ENCODE results near the gene SHC3.

Gene SHC3

DNA sequence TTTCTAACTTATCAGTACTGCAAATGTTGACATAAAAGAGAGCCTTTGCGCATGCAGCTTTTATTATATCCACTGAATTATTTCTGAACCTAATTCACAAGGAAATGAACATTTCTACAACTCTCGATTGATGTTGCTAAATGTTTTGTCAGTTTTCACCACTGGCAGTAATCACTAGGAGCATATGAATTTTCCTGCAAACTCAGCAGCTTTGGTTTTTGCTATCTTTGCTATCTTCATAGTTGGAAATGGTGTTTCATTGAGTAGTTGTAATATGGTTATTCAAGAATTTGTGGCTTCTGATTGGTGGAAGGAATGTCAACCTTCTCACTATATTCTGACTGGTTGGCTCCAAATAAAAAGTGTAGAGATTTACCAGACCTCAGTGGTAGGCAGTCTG, 8.9 kb upstream of the SHC3 start:
- H3K27ac ChIP-seq = no peak overlapping the region
- no peak for DNase-seq (ENCODE audit: low read depth, low spot score)

DNA sequence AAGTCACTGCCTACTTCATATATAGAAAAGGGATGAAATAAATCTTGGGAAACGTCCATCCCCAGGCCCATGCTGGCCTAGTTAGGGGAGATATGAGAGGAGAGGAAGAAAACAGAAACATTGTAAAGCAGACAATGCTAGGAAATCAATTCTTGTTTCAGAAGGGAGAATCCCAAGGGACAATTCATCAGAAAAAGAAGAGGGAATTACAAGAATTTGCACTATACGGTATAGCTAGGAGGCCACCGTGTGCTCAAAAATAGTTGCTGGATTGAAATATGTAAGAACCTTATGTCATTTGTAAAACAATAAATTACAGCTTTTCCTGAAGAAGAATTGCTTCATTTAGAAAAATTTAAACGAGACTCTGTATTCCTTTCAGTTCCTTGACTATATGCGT, 8.3 kb upstream of the SHC3 start:
- no peak for DNase-seq (ENCODE audit: low read depth, low spot score)
- H3K27ac ChIP-seq = no peak overlapping the region

DNA sequence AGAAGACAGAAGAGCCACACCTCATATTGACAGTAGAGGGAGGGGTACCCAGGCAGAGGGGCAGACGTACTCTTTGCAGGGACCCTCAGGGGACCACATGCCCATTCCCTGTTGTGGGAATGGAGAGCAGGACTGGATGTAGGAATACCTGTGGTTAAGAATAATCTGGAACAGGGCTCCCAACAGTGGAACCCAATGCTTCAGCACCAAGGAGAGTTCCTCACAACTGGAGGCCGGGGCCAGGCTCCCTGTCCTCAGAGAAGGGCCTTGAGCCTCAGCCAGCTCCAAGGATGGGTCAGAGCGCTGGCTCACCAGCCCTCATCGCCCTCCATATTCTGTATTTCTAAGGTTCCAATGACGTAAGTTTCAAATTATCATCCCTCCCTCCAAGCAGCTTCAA, 7.4 kb upstream of the SHC3 start:
- no peak for DNase-seq (ENCODE audit: low read depth, low spot score)
- H3K27ac ChIP-seq = no peak overlapping the region

DNA sequence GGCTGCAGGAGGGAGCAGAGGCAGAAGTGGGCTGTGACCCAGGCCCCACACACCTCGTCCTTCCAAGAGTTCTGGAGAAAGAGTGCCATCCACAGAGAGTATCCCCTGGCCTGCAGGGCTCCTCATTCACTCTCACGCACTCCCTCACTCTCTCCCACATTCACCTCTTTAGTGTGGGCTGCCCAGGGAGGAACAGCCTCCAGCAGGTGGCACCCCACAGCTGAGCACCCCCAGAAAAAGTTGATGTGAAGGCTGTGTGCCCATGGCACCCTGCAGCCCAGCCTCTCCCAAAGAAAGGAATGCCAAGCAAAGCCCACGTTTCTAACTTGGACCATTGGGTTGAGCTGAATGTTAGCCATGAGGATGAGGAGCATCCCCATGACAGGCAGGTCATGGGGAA, 4.5 kb upstream of the SHC3 start:
- H3K27ac ChIP-seq = no peak overlapping the region
- no peak for DNase-seq (ENCODE audit: low read depth, low spot score)

DNA sequence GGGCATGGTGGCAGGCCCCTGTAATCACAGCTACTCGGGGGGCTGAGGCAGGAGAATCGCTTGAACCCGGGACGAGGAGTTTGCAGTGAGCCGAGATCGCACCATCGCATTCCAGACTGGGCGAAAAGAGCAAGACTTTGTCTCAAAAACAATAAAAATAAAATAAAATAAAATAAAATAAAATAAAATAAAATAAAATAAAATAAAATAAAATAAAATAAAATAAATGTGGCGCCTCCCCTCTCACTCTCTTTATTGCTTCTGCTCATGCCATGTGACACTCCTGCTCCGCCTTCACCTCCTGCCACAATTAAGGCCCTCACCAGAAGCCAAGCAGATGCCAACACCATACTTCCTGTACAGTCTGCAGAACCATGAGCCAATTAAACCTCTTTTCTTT, 3.8 kb upstream of the SHC3 start:
- DNase-seq (ENCODE audit: low read depth, low spot score) = no peak
- H3K27ac ChIP-seq = no peak overlapping the region

DNA sequence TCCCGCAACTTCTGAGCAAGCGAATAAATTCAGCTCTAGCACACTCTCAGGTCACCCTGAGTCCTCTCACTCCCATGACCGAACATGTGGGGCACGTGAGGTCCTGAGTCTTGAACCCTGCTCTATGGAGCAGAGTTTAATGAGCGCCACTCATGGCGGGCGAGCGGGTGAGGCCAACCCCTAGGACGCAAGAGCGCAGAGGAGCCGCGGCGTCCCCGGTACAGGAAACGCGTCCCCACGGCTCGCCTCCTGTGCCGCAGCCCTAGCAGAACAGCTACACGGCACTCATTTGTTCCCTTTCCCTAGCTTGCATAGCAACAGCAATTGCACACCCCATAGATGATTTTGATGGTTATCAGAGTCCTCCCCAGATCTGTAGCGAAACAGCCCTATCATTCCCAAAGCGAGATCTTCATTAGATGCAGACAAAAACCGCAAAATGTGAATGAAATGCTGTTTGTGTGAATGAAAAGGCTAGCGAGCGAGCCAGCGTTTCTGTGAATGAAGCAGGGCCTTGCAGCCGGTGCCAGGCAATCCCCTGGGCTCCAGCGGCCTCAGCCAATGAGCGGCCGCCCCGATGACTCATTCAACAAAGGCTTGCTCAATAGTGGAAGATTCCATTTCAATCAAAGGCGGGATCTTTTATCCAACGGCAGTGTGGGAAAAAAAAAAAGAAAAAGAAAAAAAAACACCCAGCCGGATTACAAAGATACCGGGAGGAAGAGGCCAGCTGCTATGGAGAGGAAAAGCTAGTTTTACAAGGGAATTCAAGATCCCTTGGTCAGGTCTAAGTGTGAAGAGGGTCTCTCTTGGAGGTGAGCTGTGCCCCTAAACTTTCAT, 1.5 kb upstream of the SHC3 start:
- peak; percentile 65 for DNase-seq (ENCODE audit: low read depth, low spot score)
- H3K27ac ChIP-seq = peak overlapping the region; percentile 70

DNA sequence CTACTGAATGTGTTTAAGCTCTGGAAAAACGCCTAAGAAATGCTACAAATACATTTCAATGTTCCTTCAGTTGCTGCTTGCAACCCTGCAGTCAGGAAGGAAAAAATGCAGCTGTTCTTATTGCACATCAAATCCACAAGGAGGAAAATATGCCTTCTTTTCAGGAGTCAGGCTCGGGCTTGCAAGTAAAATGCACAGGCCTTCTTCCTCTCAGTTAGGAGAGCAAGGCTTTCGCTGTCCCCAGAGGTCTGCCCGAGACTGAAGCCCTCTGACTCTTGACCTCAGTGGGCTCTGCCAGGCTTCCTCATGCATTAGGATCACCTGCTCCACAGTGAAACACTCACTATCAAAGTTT, 899 bp upstream of the SHC3 start:
- DNase-seq (ENCODE audit: low read depth, low spot score) = no peak
- peak overlapping the region; percentile 70 for H3K27ac ChIP-seq

DNA sequence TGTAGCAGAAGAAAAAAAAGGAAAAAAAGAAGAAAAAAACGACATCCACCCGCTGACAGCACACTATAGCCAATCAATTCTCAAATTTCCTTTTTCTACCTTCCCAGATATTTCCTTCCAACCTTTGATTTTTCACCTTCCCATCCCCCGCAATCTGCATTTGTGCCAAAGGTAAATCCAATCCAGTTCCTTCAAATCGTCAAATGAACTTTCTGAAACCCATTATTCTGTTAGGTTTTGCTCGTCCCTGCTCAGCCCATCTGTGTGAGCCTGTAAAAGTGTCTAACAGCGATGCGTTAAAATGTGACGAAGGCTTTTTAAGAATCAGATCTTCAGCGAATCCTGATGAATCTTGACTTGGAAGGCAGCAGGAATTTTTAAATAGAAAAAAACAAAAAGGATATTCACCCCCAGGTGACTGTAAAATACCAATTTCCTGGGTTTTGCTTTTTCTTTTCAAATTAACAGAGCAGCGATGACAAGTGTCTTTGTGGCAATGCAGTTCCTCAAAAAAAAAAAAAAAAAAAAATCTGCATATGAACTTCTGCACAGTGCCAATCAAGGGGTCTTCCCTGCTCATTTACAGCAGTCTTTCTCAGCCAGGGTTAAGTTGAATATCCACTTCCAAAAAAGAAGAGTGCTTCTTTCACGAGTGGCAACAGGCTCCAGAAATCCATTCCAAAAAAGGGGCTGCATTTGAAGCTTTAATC, 367 bp upstream of the SHC3 start:
- peak overlapping the region; percentile 70 for H3K27ac ChIP-seq
- DNase-seq (ENCODE audit: low read depth, low spot score) = no peak

DNA sequence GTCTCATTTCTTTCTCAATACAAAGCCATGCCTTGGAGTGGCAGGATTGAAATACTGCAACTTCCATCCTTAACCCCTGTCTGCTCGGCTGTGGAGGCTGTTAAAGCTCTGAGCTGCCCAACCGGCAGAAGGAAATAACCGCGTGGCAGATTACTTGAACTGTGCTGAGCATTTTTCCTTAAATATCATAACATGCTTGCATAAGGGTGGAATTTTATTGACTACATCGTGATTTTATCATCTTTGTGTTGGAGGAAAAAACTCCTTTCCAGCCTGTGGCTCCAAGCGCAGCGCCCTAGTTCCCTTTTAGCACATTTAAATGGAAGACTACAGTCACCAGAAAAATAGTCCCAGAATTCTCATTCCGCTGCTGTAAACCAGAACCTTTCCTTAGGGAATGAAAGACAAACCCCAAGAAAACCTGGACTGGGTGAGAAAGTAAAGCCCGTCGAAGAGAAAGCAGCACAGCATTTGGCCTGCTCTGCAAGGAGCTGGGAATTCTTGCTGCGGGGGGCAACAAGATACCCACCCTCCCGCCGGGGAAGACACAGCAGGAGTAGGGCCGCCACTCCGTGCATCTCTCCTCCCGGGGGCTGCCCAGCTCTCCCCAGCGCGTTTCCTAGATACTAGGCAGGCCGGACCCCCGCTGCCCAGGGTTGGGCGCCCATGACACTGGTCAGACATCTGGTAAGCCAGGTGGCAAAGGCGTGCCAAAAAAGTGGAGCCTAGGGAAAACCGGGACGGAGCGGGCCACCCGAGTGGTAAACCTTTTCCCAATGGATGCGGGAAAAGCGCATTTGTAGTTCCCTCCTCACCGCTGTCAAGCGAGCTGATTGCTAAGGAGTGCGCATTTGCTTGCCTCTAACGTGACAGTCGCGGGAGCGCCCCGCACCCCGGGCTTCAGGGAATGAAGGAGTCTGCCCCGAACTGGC, 1.3 kb downstream of the SHC3 start:
- no peak overlapping the region for H3K27ac ChIP-seq
- DNase-seq (ENCODE audit: low read depth, low spot score) = no peak

DNA sequence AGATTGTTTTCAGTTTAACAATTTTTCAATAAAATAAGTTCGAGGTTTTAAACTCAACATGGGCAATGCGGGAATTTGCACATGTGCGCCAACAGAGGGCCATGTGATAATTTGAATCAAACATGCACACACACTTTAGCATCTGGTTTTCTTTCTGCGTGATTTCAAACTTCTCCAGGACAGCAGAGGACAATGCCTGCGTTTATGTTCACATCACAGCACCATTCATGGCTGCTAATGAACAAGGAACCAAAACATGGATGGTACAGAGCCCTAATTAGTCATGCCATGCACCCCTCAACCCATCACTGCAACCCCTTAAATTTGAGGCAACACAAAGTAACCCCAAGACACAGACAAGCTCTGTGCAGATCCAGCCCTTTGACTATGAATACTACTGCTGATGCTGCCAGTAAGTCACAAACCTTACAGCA, 2.8 kb downstream of the SHC3 start:
- DNase-seq (ENCODE audit: low read depth, low spot score) = no peak

DNA sequence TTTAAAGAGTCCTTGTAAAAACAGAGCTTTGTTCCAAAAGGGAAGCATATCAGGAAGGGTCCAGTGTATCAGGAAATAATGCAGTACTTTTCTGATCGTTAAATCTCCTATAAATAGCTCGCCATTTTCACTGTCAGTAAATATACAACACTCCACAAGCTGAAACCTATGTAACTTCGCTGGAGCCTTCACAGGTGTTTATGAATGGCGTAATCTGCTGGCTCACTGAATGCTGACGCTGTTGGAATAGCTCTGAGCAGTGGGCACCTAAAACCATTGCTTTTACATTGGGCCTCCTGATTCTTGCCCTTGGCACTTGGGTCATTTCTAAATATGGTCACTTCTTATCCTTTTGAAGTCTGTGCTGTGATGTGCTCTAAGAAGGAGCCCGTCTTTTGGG, 4.3 kb downstream of the SHC3 start:
- DNase-seq (ENCODE audit: low read depth, low spot score) = no peak
- H3K27ac ChIP-seq = no peak overlapping the region

More for the DNA sequence above, 2.8 kb downstream of the SHC3 start:
- H3K27ac ChIP-seq = no peak overlapping the region

DNA sequence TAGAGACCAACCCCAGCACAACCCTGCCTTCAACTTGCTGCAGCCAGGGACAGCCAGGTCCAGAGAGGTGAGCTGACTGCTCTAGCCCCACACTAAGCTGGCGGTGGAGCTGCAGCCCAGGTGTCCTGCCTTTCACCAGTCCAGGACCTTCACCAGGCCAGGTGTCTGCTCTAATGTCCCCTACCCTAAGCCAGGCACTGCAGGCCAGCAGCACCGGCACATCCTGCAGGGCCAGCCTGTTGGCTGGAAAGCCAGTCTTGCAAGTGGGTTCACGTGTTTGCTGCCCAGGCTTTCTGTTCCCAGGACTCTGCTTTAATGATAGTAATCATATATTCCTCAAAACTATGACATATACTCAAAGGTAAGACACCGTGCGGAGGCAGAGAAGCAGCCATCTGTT, 5.5 kb downstream of the SHC3 start:
- no peak for DNase-seq (ENCODE audit: low read depth, low spot score)
- no peak overlapping the region for H3K27ac ChIP-seq

DNA sequence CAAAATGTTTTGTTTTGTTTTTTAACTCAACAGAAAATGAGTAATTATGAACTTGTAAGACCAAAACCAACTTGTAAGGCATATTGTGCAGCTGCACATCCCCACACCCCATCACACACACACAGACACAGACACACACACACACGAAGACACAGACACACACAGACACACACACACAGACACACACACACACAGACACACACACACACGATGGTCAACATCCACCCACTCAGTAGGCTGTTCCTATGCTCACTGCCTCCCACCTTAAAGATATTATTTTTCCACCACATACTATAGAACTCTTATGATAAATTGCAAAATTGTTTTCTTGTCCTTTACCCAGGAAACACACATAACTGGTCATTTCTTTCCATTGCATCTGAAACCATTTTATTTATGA, 6.2 kb downstream of the SHC3 start:
- H3K27ac ChIP-seq = no peak overlapping the region
- no peak for DNase-seq (ENCODE audit: low read depth, low spot score)

DNA sequence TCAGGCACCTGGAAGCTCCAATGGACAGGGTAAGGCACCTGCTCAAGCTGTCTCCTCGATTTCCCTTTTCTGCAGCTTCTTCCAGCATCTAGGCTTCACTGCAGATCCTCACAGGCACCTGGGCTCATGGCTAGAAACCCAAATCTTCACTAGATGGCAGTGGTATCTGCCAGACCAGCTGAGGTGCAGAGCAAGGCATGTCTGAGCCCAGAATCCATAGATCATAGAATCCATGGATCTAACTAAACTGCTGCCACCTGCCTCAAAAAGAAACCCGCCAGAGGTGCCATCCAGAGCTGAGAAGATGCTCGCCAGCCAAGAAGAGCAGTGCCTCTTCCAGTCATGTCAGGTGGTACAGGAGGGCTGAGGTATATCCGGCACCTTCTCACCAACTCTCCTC, 6.9 kb downstream of the SHC3 start:
- no peak overlapping the region for H3K27ac ChIP-seq
- DNase-seq (ENCODE audit: low read depth, low spot score) = no peak

DNA sequence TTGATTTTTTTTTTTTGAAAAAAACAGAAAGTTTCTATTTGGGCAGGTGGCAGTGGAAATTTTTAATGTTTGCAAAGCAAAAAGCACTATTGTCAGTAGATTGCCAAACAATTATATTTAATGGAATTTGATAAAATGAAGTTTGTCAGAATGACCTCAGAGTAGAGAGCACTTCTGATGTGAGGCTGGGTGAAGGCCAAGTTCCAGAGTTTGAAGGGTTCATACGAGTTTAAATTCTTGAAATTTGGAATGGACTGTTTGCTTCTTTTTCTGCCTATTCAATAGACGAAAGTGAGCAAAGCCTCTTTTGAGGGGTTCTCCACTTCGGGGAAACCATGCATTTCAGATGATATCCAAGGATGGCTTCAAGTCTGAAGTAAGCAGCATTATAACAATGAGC, 7.4 kb downstream of the SHC3 start:
- no peak for DNase-seq (ENCODE audit: low read depth, low spot score)
- no peak overlapping the region for H3K27ac ChIP-seq

DNA sequence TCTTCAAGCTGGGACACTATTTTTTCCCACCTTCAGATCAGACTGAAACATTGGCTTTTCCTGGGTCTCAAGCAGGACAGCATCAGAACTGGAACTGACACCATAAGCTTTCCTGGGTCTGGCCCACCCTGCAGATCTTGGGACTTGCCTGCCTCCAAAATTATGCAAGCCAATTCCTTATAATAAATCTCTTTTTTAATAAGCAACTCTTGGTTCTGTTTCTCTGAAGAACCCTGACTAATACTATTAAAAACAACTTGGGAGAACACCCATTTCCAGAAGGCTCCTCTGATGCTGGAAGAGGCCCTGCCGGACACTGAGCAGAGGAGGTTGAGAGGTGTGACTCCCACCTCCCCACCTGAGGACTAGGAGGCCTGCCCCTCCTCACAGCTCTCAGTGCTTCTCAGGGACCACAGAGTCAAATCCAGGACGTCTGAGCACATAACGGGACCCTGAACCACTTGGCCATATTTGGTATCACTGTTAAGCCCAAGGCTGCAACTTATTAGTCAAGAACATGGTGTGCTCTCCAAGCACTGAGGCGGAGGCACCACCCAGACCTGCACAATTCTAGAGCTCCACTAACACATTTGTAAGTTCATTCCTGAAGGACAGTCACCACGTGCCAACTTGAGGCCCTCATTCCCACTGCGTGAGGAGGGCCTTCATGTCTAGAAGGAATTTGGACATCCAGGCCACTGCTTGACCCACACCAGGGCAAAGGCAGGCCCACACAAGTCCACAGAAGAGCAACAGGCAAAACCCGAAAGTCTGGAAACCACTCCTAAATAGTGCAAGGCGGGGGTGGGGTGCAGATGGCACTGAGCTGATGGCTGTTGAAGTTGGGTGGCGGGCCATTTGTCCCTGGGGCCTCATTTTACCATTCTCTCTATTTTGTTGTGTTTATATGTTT, 9.5 kb downstream of the SHC3 start:
- H3K27ac ChIP-seq = no peak overlapping the region
- DNase-seq (ENCODE audit: low read depth, low spot score) = no peak

DNA sequence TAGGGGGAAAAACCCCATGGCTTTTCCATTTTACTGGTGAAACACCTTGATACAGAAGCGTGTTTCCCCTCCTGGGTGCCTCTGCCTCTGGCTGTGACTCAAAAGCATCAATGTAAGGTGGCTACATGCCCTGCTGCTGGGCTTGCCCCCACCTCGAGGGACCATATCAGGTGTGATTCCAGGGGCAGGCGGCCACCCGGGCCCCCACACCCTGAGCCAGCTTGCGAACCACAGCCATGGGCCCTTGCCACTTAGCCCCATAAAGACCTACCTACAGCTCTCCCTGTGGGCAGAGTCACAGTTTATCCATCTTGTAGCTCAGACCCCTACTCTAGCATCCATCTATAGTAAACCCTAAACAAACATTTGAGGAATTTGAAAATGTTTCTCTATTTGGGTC, 10.8 kb downstream of the SHC3 start:
- no peak for DNase-seq (ENCODE audit: low read depth, low spot score)

DNA sequence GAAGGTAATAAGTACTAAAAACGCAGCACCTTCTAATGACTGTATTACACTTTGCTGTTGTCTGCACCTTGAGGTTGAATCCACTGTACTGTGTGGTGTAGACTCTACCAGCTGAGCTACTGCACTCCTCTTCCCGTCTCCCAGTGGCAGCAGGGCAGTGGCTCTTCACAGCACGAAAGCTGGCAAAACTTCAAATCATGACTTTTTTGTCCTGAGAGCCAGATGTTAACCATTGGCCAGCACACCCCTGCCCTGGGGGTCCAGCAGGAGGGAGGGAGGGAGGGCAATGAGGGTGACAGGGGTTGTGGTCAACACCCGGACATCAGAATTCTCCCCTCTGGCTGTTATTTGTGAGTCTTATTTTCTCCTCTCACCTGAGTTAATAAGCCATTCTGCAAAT, 11.8 kb downstream of the SHC3 start:
- no peak for DNase-seq (ENCODE audit: low read depth, low spot score)
- no peak overlapping the region for H3K27ac ChIP-seq

More for the DNA sequence above, 10.8 kb downstream of the SHC3 start:
- H3K27ac ChIP-seq = no peak overlapping the region

DNA sequence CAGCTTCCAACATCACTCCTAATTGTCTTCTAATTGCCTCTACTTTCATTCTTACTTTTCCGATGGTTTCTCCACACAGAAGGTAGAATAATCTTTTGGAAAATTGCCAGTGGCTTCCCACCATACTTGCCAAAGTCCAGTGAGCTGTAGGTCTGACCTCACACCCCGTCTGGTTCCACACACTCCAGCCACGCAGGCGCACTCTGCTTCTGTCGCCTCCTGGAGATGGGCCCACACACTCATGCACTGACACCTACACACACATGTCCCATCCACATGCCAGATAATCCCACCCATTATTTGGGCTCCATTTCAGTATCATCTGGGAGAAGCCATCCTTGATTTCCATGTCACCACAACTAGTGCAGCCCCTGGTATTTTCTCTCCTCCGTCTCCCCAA, 12.7 kb downstream of the SHC3 start:
- DNase-seq (ENCODE audit: low read depth, low spot score) = no peak
- no peak overlapping the region for H3K27ac ChIP-seq

DNA sequence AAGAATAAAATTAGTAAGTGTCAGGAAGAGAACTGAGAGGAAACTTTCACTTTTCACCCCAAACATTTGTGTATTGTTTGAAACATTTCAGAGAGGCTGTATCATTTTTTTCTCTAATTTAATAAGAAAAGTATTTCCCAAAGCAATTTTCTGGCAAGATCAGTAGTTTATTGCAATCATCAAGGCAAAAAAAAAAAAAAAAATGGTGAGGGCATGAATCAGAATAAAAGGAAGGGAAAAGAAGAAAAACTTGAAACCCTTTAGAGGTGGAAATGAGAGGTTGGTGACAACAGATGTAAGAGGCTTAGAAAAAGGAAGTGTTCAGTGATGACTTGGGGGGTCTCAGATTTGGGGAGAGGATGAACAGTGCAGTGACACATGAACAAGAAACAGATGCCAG, 13.3 kb downstream of the SHC3 start:
- no peak overlapping the region for H3K27ac ChIP-seq
- no peak for DNase-seq (ENCODE audit: low read depth, low spot score)
